Adrenal gland (tissue), 12 donors: ENCODE results near the gene IFT57. TPM values are rescaled to one million over a fixed set of nuclear protein-coding genes. Genes with fewer than 3 reads are reported as not detected.

Source experiments
- DNase-seq, 7 donors: peaks; one replicate each; pipeline ENCODE4 v3.0.0-alpha.2; 2019 to 2020
- H3K27ac ChIP-seq, 5 donors: fragments of 200-600 bp; sonication (generic) in 4 of 5; 1 replicate in 3 of 5; 2 replicates in 2 of 5; pipeline versions ENCODE4 v1.5.1 to v1.8.0; 2016 to 2020; ENCODE audit warnings: mild to moderate bottlenecking in 1 of 5
- H3K27me3 ChIP-seq: fragments of 200-600 bp; 2 replicates; pipeline ENCODE4 v1.8.0; 2021
- H3K36me3 ChIP-seq, 2 donors: fragments of 200-600 bp; replicated peaks in 1 of 2; 1 replicate in 1 of 2; 2 replicates in 1 of 2; pipeline versions ENCODE4 v1.5.1 to v1.8.0; 2018 to 2022
- H3K4me1 ChIP-seq, 2 donors: fragments of 200-600 bp; replicated peaks in 1 of 2; 1 replicate in 1 of 2; 2 replicates in 1 of 2; pipeline versions ENCODE4 v1.5.1 to v1.8.0; 2018 to 2021
- H3K4me3 ChIP-seq, 4 donors: fragments of 200-600 bp; sonication (generic) in 3 of 4; one replicate each; pipeline ENCODE4 v1.5.1; 2016 to 2018
- H3K9me3 ChIP-seq, 3 donors: fragments of 200-600 bp; sonication (generic) in 1 of 3; replicated peaks in 1 of 3; 1 replicate in 2 of 3; 2 replicates in 1 of 3; pipeline versions ENCODE4 v1.5.1 to v1.8.0; 2016 to 2021
- POLR2A ChIP-seq, 2 donors: fragments of 450-650 bp; IDR thresholded peaks; one replicate each; pipeline ENCODE4 v1.6.1; 2017; ENCODE audit warnings: antibody characterized with exemption in 2 of 2, mild to moderate bottlenecking in 2 of 2, moderate library complexity in 1 of 2
- WGBS, 4 donors: extraction: QIAGEN DNeasy Blood & Tissue Kit in 2 of 4; methylation state at CpG; one replicate each; pipeline versions ENCODE4 v1.1.5 to v1.1.7; 2013 to 2017; 5-methylcytosine and 5-hydroxymethylcytosine counted together
- intact Hi-C, 2 donors: fragments of 100-400 bp; cut with DNase I; formaldehyde crosslinking; loops; one replicate each; pipeline versions ENCODE4 v1.14.1 to v1.15.0; 2022 to 2023
- polyA plus RNA-seq, 3 donors: library from polyadenylated mRNA; stranded (reverse); fragments of 200-250 nt in 2 of 3; fragments of 350-450 nt in 1 of 3; fragmentation: Illumina TruSeq in 1 of 3; extraction: RNeasy Lipid Tissue Mini Kit (QIAGEN cat#74804) in 1 of 3; gene quantifications; one replicate each; pipeline ENCODE4 v1.2.3, GENCODE V29; 2013 to 2014
- total RNA-seq, 9 donors: library from RNA; depleted of rRNA in 4 of 9; stranded (reverse); fragments of >200 nt in 4 of 9; fragments of 120-200 nt in 1 of 9; fragmentation: NEBNext Ultra II Directional in 1 of 9; extraction: Animal tissue kit (Norgen Biotek cat#: 25700) in 1 of 9; gene quantifications; one replicate each; pipeline versions ENCODE4 v1.1.0 to v1.2.4, GENCODE V29; 2013 to 2023
- TF ChIP-seq, protein P1 (sequence below), 6 experiments: fragments of 450-650 bp in 4 of 6; fragments of 200-600 bp in 2 of 6; sonication (generic) in 1 of 6; IDR thresholded peaks; 1 replicate in 5 of 6; 2 replicates in 1 of 6; pipeline versions ENCODE4 v1.5.1 to v1.8.0; 2016 to 2021; ENCODE audit warnings: antibody characterized with exemption in 6 of 6, mild to moderate bottlenecking in 2 of 6, moderate library complexity in 1 of 6
- donor health status: healthy with polysubstance abuse.
- donor health status: Bipolar disorder and iron deficiency.
- donor health status: DM: yes; HTN: yes; CAD: no.
- donor health status: DM: no; HTN: no; CAD: no.
- donor health status: DM: no; HTN: no; CAD: no.
- donor health status: DM: yes; HTN: yes; CAD: no.

The IFT57 gene
- total and polyA plus RNA-seq, 12 donors: 16.1 to 61.9 (median 50.5) TPM

DNA sequence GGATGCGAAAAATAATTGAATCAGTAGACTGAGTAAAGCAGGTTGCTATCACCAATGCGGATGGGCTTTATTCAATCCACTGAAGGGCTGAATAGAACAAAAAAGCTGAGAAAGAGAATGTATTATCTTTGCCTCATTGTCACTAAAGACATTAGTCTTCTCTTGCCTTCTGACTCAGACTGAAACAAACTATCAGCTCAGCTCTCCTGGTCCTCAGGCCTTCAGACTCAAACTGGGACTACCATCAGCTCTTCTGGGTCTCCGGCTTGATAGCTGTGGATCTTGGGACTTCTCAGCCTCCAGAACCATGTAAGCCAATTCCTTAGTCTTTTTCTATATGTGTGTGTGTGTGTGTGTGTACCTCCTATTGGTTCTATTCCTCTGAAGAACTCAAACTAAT, 12.6 kb downstream of the IFT57 start:
- no peak overlapping the region for H3K27ac ChIP-seq
- H3K27me3 ChIP-seq: no peaks in the 10 kb centered on the region
- WGBS, 4 donors: 96 to 100% (median 97%) methylated on average over 3 of the region's 3 CpGs
- no peaks in the 10 kb centered on the region for H3K9me3 ChIP-seq
- no peaks in the 10 kb centered on the region for H3K4me1 ChIP-seq
- peaks cover 0 to 13% of the 10 kb centered on the region in 2 donors for H3K36me3 ChIP-seq
- intact Hi-C loops: no loop called here
- DNase-seq: no peak
- no peak for TF ChIP-seq POLR2A (IDR thresholded peaks at IDR 0.05)
- TF ChIP-seq, protein P1, sequence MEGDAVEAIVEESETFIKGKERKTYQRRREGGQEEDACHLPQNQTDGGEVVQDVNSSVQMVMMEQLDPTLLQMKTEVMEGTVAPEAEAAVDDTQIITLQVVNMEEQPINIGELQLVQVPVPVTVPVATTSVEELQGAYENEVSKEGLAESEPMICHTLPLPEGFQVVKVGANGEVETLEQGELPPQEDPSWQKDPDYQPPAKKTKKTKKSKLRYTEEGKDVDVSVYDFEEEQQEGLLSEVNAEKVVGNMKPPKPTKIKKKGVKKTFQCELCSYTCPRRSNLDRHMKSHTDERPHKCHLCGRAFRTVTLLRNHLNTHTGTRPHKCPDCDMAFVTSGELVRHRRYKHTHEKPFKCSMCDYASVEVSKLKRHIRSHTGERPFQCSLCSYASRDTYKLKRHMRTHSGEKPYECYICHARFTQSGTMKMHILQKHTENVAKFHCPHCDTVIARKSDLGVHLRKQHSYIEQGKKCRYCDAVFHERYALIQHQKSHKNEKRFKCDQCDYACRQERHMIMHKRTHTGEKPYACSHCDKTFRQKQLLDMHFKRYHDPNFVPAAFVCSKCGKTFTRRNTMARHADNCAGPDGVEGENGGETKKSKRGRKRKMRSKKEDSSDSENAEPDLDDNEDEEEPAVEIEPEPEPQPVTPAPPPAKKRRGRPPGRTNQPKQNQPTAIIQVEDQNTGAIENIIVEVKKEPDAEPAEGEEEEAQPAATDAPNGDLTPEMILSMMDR (IDR thresholded peaks at IDR 0.05): no peak
- no peak overlapping the region for H3K4me3 ChIP-seq

DNA sequence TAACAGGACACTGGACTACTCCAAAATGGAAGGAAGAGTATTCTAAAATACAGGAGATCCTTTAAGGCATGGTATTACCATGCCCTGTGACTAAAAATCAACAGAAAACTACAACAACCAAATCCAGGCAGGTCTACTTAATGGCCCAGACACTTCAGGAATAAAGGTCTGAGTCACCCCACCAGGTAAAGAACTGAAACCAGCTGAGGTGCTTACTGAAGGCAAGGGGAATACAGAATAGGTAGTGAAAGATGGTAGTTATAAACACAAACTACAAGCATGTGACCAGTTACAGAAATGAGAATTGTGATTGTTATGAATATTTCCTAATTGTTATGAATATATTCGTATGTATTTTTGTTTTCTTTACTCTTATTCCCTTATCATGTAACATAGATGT, 13.4 kb downstream of the IFT57 start:
- H3K4me3 ChIP-seq: no peak overlapping the region
- no peak for DNase-seq
- H3K27me3 ChIP-seq: no peaks in the 10 kb centered on the region
- TF ChIP-seq, protein P1 (IDR thresholded peaks at IDR 0.05): no peak
- TF ChIP-seq POLR2A (IDR thresholded peaks at IDR 0.05): no peak
- H3K4me1 ChIP-seq: no peaks in the 10 kb centered on the region
- H3K27ac ChIP-seq: no peak overlapping the region
- 95 to 100% (median 97%) methylated on average over 1 of the region's 1 CpG for WGBS, 4 donors
- H3K9me3 ChIP-seq: no peaks in the 10 kb centered on the region
- peaks cover 0 to 13% of the 10 kb centered on the region in 2 donors for H3K36me3 ChIP-seq
- intact Hi-C loops: no loop called here

DNA sequence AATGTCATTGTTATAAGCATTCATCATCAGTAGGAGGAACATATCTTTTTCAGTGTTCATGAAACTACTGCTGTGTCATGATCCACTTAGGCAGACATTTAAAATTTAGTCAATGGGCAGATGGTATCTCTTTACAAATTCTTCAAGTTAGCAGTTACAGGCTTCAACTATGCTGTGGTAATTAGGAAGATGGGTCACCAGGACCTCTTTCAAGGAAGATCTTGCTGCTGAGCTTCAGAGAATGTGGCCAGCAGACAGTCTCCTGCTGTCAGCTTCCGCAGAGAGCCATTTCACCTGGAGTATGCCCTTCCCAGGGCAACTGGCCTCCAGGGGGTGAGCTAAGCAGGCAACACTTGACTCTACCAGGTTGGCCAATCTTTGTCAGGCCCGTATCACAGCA, 19.4 kb downstream of the IFT57 start:
- Histone ChIP-seq H3K4me3 (no peak overlapping the region), H3K9me3 (no peaks in the 10 kb centered on the region), H3K27ac (no peak overlapping the region), H3K36me3 (peaks cover 0 to 4% of the 10 kb centered on the region in 2 donors), H3K4me1 (no peaks in the 10 kb centered on the region), H3K27me3 (no peaks in the 10 kb centered on the region)
- TF ChIP-seq POLR2A (IDR thresholded peaks at IDR 0.05): no peak
- TF ChIP-seq, protein P1 (IDR thresholded peaks at IDR 0.05): no peak
- intact Hi-C loops: no loop called here
- no peak for DNase-seq
- 89 to 97% (median 95%) methylated on average over 2 of the region's 2 CpGs for WGBS, 4 donors

DNA sequence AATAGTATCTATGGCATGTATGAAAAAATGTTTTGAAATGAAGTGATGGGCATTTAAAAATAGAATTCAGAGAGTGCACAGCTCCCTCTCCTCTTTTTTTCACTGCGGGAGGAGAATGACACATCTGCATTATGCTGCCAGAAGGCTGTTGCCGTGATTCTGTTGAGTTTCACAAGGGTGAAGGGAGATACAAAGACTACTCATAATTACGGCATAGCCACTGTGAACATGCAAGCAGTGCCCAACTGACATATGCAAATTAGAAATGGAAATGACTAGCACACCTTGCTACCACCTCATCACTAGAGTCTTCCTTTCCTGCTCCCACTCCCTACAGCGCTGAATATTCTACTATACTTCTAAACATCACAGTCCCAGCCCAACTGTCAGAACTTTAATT, 20.1 kb downstream of the IFT57 start:
- no peak overlapping the region for H3K4me3 ChIP-seq
- intact Hi-C loops: no loop called here

More for the DNA sequence above, 20.1 kb downstream of the IFT57 start:
- Histone ChIP-seq H3K36me3 (peaks cover 0 to 4% of the 10 kb centered on the region in 2 donors), H3K27ac (no peak overlapping the region), H3K9me3 (no peaks in the 10 kb centered on the region), H3K27me3 (no peaks in the 10 kb centered on the region), H3K4me1 (no peaks in the 10 kb centered on the region)
- TF ChIP-seq, protein P1 (IDR thresholded peaks at IDR 0.05): no peak
- TF ChIP-seq POLR2A (IDR thresholded peaks at IDR 0.05): no peak
- WGBS, 4 donors: 73 to 86% (median 74%) methylated on average over 4 of the region's 4 CpGs
- peak in 2 of 7 donors; percentile 4 to 18 for DNase-seq
